NB4 (cell line): ENCODE data around the gene FAM81A.

Experiments used
- CTCF ChIP-seq: IDR thresholded peaks from one replicate; pipeline ENCODE4 v1.5.1; 2012; ENCODE audit warnings: low read depth, low read length
- MYC ChIP-seq: IDR thresholded peaks from 2 replicates; pipeline ENCODE4 v1.6.1; 2011; ENCODE audit warnings: low read depth, low read length

- TF ChIP-seq CTCF (no peak), MYC (no peak)
Observed at GRCh38 chr15:59443341-59444072, 5.5 kb downstream of the FAM81A start.
